ENCODE measurements around the gene PDGFA. TPM values are rescaled to one million over a fixed set of nuclear protein-coding genes. Genes with fewer than 3 reads are reported as not detected.
A peak's percentile ranks its signal among the peaks of the same experiment; 100 is the strongest.

Gene PDGFA
- total and polyA plus RNA-seq, 2 experiments from 2014 or later, result 6.5 to 25.6 TPM

DNA sequence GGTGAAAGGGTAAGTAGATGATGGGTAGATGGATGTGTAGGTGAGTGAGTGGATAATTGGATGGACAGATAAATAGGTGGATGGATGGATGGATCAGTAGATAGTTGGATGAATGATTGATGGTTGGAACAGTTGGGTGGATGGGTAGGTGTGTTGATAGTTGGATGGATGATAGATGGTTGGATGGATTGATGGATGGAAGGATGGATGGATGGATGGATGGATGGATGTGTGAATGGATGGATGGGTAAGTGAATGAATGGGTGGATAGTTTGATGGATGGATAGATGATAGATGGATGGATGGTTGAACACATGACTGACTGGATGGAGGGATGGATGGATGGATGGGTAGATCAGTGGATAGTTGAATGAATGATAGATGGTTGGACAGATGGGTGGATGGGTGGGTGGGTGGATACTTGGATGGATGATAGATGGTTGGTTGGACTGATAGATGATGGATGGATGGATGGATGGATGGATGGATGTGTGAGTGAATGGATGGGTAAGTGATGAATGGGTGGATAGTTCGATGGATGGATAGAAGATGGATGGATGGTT, 37.0 kb downstream of the PDGFA start:
- peaks cover 9% of the 10 kb centered on the region for H3K4me1 ChIP-seq (ENCODE audit: low read depth)
- no peak overlapping the region for H3K4me3 ChIP-seq
- TF ChIP-seq CTCF (IDR thresholded peaks at IDR 0.05; ENCODE audit: low read depth, low read length), result no peak
- H3K36me3 ChIP-seq, result no peaks in the 10 kb centered on the region
- no peak overlapping the region for H3K27ac ChIP-seq
- no peaks in the 10 kb centered on the region for H3K9me3 ChIP-seq (ENCODE audit: low read depth)
- DNase-seq (ENCODE audit: low read depth in 1 of 2, low spot score in 1 of 2), result no peak
- peaks cover 5% of the 10 kb centered on the region for H3K27me3 ChIP-seq

GRCh38 chr7:481219-481930, 38.3 kb downstream of the PDGFA start:
- no peak for DNase-seq (ENCODE audit: low read depth in 1 of 2, low spot score in 1 of 2)
- Histone ChIP-seq H3K27me3 (peaks cover 5% of the 10 kb centered on the region), H3K4me3 (no peak overlapping the region), H3K4me1 (ENCODE audit: low read depth) (peaks cover 9% of the 10 kb centered on the region), H3K9me3 (ENCODE audit: low read depth) (no peaks in the 10 kb centered on the region), H3K27ac (peak overlapping the region; percentile 1), H3K36me3 (no peaks in the 10 kb centered on the region)
- no peak for TF ChIP-seq CTCF (IDR thresholded peaks at IDR 0.05; ENCODE audit: low read depth, low read length)

DNA sequence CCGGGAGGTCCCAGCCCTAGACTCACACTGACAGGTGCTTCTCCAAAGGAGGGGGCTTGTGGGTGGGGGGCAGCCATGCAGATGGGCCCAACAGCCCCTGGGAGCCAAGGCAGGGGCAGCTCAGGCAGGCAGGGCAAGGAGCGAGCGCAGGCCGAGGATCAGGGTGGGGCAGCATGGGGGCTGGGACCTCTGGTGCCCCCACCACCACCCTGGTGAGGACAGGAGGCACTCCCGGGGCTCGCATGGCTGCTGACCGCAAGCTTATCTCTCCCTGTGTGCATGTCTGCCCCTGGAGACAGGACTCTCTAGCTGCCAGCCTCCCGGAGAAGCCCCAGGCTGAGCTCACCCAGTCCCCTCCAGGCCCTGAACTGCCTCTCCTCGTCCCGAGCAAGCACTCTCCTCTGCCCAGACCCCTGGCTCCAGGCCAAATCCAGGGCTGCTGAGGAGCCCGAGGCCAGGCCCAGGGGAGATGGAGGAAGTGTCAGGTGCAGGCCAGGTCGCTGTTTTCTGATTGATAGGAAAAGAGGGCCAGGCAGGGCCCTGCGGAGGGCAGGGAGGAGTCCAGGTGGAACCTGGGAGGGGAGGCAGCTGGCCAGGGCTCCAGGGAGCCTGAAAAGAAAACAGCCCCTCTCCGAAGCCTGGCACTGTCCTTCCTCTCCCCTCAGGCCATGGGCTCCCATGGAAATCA, 39.0 kb downstream of the PDGFA start:
- H3K9me3 ChIP-seq (ENCODE audit: low read depth), result no peaks in the 10 kb centered on the region
- peak overlapping the region; percentile 1 for H3K27ac ChIP-seq
- H3K36me3 ChIP-seq, result no peaks in the 10 kb centered on the region
- peak in 1 of 2 donors; percentile 85 for DNase-seq (ENCODE audit: low read depth in 1 of 2, low spot score in 1 of 2)
- H3K4me3 ChIP-seq, result no peak overlapping the region
- H3K27me3 ChIP-seq, result peaks cover 5% of the 10 kb centered on the region
- peaks cover 9% of the 10 kb centered on the region for H3K4me1 ChIP-seq (ENCODE audit: low read depth)
- no peak for TF ChIP-seq CTCF (IDR thresholded peaks at IDR 0.05; ENCODE audit: low read depth, low read length)

DNA sequence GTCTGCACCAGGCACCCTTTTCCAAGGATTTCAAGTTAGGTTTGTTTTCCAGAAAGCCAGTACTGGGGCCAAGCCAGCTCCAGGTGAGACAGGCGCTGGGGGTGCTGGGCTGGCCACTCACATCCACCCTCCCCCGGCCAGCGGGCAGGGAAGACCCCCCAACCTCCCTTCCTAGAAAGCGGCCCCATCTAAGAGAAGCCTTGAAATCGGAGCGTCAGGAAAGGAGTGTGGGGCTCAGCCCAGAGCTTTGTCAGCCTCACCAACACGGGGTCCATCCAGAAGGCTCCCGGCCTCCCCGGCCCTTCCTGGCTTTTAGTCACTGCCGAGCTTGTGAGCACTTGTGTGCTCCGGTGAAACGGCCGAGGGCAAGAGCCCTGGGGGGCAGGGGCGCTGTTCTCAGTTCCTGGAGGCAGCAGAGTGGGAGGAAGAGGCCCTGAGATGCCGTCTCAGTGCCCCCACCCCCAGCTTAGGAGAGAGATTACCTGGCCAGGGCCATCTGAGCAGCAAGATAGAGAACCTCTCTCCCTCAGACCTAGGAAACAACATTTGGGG, 39.6 kb downstream of the PDGFA start:
- Histone ChIP-seq H3K4me1 (ENCODE audit: low read depth) (peaks cover 9% of the 10 kb centered on the region), H3K36me3 (no peaks in the 10 kb centered on the region), H3K27ac (peak overlapping the region; percentile 1), H3K27me3 (peaks cover 5% of the 10 kb centered on the region), H3K9me3 (ENCODE audit: low read depth) (no peaks in the 10 kb centered on the region), H3K4me3 (no peak overlapping the region)
- DNase-seq (ENCODE audit: low read depth in 1 of 2, low spot score in 1 of 2), result no peak
- TF ChIP-seq CTCF (IDR thresholded peaks at IDR 0.05; ENCODE audit: low read depth, low read length), result no peak

DNA sequence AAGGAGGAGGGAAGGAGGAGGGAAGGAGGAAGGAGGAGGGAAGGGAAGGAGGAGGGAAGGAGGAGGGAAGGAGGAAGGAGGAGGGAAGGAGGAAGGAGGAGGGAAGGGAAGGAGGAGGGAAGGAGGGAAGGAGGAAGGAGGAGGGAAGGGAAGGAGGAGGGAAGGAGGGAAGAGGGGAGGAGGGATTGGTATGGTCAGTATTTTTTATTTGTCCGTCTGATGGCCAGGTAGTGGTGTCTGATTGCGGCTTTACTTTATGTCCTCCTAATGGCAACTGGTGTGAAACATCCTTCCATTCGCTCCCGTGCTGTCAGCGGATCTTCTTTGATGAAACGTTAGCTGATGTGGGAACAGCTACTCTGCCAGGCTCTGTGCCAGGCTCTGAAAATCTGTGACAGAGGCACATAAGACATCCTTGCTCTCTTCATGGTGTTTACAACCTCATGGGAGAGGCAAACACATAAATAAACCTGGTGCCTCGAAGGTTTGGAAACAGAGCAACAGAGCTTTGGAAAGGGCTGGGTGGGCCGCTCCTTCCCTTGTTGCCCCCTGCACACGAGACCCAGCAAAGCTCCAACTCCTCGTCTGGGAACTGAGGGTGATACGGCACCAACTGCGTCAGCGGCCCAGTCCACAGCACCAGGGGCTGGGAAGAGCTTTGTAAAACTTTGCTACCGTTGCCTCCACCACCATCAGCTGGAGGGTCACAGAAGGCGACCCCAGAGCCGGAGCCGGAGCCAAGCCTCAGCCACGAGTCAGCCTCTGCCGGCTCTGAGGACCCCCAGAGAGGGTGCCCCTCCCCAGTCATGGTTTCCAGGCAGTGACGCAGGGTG, 40.3 kb downstream of the PDGFA start:
- Histone ChIP-seq H3K9me3 (ENCODE audit: low read depth) (no peaks in the 10 kb centered on the region), H3K36me3 (no peaks in the 10 kb centered on the region), H3K27me3 (peaks cover 5% of the 10 kb centered on the region), H3K4me1 (ENCODE audit: low read depth) (peaks cover 9% of the 10 kb centered on the region), H3K27ac (no peak overlapping the region), H3K4me3 (no peak overlapping the region)
- DNase-seq (ENCODE audit: low read depth in 1 of 2, low spot score in 1 of 2), result no peak
- TF ChIP-seq CTCF (IDR thresholded peaks at IDR 0.05; ENCODE audit: low read depth, low read length), result no peak
